Spleen (tissue), 11 donors: ENCODE results near the gene ZBED2. TPM values are rescaled to one million over a fixed set of nuclear protein-coding genes. Genes with fewer than 3 reads are reported as not detected.

ENCODE experiments used
- DNase-seq: peaks from one replicate; pipeline ENCODE4 v3.0.0-alpha.2; 2020
- H3K27ac ChIP-seq, 8 donors: fragments of 200-600 bp; sonication (generic) in 7 of 8; 1 replicate in 4 of 8; 2 replicates in 4 of 8; pipeline versions ENCODE4 v1.5.0 to v1.8.0; 2016 to 2021; ENCODE audit warnings: inconsistent platforms in 4 of 8, mild to moderate bottlenecking in 4 of 8, moderate library complexity in 1 of 8
- H3K27me3 ChIP-seq, 7 donors: fragments of 200-600 bp; sonication (generic) in 6 of 7; replicated peaks in 1 of 7; 1 replicate in 4 of 7; 2 replicates in 3 of 7; pipeline versions ENCODE4 v1.5.0 to v1.8.0; 2016 to 2021; ENCODE audit warnings: inconsistent platforms in 3 of 7, mild to moderate bottlenecking in 1 of 7
- H3K36me3 ChIP-seq, 6 donors: fragments of 200-600 bp; sonication (generic) in 5 of 6; 1 replicate in 4 of 6; 2 replicates in 2 of 6; pipeline versions ENCODE4 v1.5.0 to v1.8.0; 2016 to 2021; ENCODE audit warnings: inconsistent platforms in 2 of 6
- H3K4me1 ChIP-seq, 6 donors: fragments of 200-600 bp; sonication (generic) in 5 of 6; 1 replicate in 3 of 6; 2 replicates in 3 of 6; pipeline versions ENCODE4 v1.5.0 to v1.8.0; 2016 to 2021; ENCODE audit warnings: inconsistent platforms in 3 of 6
- H3K4me3 ChIP-seq, 8 donors: fragments of 200-600 bp; sonication (generic) in 7 of 8; 1 replicate in 4 of 8; 2 replicates in 4 of 8; pipeline versions ENCODE4 v1.5.0 to v1.8.0; 2016 to 2021; ENCODE audit warnings: inconsistent platforms in 4 of 8, mild to moderate bottlenecking in 4 of 8, moderate library complexity in 2 of 8
- H3K9me3 ChIP-seq, 8 donors: fragments of 200-600 bp; sonication (generic) in 7 of 8; 1 replicate in 4 of 8; 2 replicates in 4 of 8; pipeline versions ENCODE4 v1.5.0 to v1.8.0; 2016 to 2021; ENCODE audit warnings: inconsistent platforms in 4 of 8
- POLR2A ChIP-seq, 3 donors: fragments of 450-650 bp; IDR thresholded peaks; one replicate each; pipeline ENCODE4 v1.5.1; 2017; ENCODE audit warnings: antibody characterized with exemption in 3 of 3, mild to moderate bottlenecking in 1 of 3
- POLR2AphosphoS5 ChIP-seq, 3 donors: sonication (generic); formaldehyde crosslinking; IDR thresholded peaks; one replicate each; pipeline ENCODE4 v1.5.1; 2017; ENCODE audit warnings: antibody characterized with exemption in 3 of 3
- WGBS, 5 donors: extraction: QIAGEN DNeasy Blood & Tissue Kit in 3 of 5; methylation state at CpG; one replicate each; pipeline versions ENCODE4 v1.1.5 to v1.1.7; 2013 to 2018; 5-methylcytosine and 5-hydroxymethylcytosine counted together
- intact Hi-C: fragments of 100-400 bp; cut with DNase I; formaldehyde crosslinking; loops from one replicate; pipeline ENCODE4 v1.15.0; 2023; ENCODE audit warnings: low total_unique reads
- polyA plus RNA-seq, 3 donors: library from polyadenylated mRNA; stranded (reverse); fragments of 200-250 nt; gene quantifications; one replicate each; pipeline ENCODE4 v1.2.1, GENCODE V29; 2013
- total RNA-seq, 7 donors: library from RNA; depleted of rRNA in 3 of 7; stranded (reverse); fragments of >200 nt in 3 of 7; fragmentation: NEBNext Ultra II Directional in 4 of 7; extraction: Animal tissue kit (Norgen Biotek cat#: 25700) in 4 of 7; gene quantifications; one replicate each; pipeline versions ENCODE4 v1.1.0 to v1.2.1, GENCODE V29; 2016 to 2021
- TF ChIP-seq, protein P1 (sequence below), 11 experiments: fragments of 200-600 bp in 7 of 11; fragments of 450-650 bp in 4 of 11; sonication (generic) in 4 of 11; IDR thresholded peaks in 8 of 11; conservative IDR thresholded peaks in 3 of 11; 1 replicate in 7 of 11; 2 replicates in 4 of 11; pipeline versions ENCODE4 v1.4.0 to v1.8.0; 2016 to 2021; ENCODE audit warnings: antibody characterized with exemption in 11 of 11, inconsistent platforms in 4 of 11, mild to moderate bottlenecking in 1 of 11
- donor health status: healthy with polysubstance abuse.
- donor health status: DM: no; HTN: no; CAD: no; lungs with moderate emphysema.
- donor health status: DM: no; HTN: no; CAD: no.
- donor health status: Bipolar disorder and iron deficiency.
- donor health status: healthy.
- donor health status: DM: no; HTN: no; CAD: no.
- donor health status: DM: yes; HTN: yes; CAD: no.

Gene ZBED2
- total and polyA plus RNA-seq, 10 donors, result 0.20 to 0.80 (median 0.29) TPM; not detected in 6

DNA sequence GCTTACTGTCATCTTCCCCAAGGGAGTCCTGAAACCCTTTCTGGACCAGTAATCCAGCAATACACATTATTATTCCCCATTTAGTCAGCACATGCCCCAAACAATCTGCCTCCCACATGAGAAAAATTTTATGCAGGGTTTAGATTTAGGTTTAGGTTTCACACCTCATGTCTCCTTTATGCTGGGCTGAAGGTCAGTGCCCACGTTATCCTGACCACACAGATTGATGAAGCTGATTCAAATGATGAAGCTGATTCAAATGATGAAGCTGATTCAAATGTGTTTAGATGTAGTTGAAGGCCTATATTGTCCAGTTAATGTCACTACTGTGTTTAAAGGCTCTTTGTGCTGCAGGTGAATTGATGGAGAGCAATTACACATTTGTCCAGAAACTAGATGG lies 18.1 kb upstream of the ZBED2 start:
- Histone ChIP-seq H3K36me3 (peaks cover 0 to 6% (median 0%) of the 10 kb centered on the region in 6 donors), H3K27ac (no peak overlapping the region)
- WGBS, 5 donors, result 51 to 67% (median 64%) methylated on average over 1 of the region's 1 CpG

DNA sequence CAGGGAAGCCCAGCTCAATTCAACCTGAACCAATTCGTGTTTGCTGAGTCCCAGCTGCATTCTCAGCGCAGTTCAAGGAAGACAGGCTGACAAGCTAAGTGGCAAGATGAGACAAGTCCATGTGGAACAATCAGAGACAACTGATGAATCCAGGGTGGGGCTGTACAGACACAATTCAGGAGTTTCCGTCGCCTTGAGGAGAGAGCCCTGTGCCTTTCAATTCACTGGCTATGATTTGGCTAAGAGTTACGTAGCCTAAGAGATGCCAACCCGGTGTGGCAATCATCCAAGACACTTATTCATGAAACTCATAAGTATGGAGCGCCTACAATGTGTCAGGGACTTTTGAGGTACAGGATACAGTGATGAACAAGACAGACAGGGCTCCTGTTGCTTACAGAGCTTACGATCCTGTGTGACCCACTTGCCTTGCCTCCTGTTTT lies 15.5 kb upstream of the ZBED2 start:
- no peaks in the 10 kb centered on the region for H3K36me3 ChIP-seq
- no peaks in the 10 kb centered on the region for H3K27me3 ChIP-seq
- H3K4me3 ChIP-seq, result no peak overlapping the region
- TF ChIP-seq POLR2AphosphoS5 (IDR thresholded peaks at IDR 0.05) (no peak), POLR2A (IDR thresholded peaks at IDR 0.05) (no peak)
- TF ChIP-seq, protein P1, sequence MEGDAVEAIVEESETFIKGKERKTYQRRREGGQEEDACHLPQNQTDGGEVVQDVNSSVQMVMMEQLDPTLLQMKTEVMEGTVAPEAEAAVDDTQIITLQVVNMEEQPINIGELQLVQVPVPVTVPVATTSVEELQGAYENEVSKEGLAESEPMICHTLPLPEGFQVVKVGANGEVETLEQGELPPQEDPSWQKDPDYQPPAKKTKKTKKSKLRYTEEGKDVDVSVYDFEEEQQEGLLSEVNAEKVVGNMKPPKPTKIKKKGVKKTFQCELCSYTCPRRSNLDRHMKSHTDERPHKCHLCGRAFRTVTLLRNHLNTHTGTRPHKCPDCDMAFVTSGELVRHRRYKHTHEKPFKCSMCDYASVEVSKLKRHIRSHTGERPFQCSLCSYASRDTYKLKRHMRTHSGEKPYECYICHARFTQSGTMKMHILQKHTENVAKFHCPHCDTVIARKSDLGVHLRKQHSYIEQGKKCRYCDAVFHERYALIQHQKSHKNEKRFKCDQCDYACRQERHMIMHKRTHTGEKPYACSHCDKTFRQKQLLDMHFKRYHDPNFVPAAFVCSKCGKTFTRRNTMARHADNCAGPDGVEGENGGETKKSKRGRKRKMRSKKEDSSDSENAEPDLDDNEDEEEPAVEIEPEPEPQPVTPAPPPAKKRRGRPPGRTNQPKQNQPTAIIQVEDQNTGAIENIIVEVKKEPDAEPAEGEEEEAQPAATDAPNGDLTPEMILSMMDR (IDR thresholded peaks at IDR 0.05 in 8 of 11, conservative IDR thresholded peaks at IDR 0.05 in 3 of 11), result no peak
- intact Hi-C loops, result no loop called here
- 74 to 82% (median 78%) methylated on average over 8 of the region's 8 CpGs for WGBS, 5 donors
- H3K9me3 ChIP-seq, result no peaks in the 10 kb centered on the region
- peaks cover 4 to 42% (median 15%) of the 10 kb centered on the region in 6 donors for H3K4me1 ChIP-seq
- peak overlapping the region in 6 of 8 donors; percentile 8 to 68 (median 50) for H3K27ac ChIP-seq
- no peak for DNase-seq

More for the DNA sequence above, 18.1 kb upstream of the ZBED2 start:
- intact Hi-C loops, result no loop called here
- Histone ChIP-seq H3K4me1 (peaks cover 4 to 47% (median 24%) of the 10 kb centered on the region in 6 donors), H3K4me3 (no peak overlapping the region), H3K27me3 (no peaks in the 10 kb centered on the region), H3K9me3 (peaks cover 0 to 12% (median 2%) of the 10 kb centered on the region in 8 donors)
- TF ChIP-seq POLR2AphosphoS5 (IDR thresholded peaks at IDR 0.05) (no peak), POLR2A (IDR thresholded peaks at IDR 0.05) (no peak)
- TF ChIP-seq, protein P1 (IDR thresholded peaks at IDR 0.05 in 8 of 11, conservative IDR thresholded peaks at IDR 0.05 in 3 of 11), result no peak
- DNase-seq, result no peak

DNA sequence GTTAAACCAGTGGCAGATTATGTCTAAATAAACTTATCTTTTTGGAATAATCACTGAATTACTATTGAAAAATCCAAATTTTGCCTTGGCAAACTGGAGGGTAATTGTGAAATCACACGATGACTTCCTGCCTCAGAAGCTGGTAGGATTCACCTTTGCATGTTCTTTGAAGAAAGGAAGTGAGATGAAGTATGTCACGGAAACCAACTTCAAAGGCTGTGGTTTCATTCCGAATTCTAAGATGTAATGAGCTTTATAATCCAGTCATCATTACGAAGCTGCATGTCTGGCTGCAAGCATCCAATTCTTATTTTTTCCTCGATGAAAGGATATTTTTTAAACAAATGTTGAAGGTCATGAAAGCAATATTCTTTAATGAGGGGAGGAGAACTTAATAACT lies 15.0 kb upstream of the ZBED2 start:
- intact Hi-C loops, result no loop called here
- Histone ChIP-seq H3K4me1 (peaks cover 4 to 38% (median 15%) of the 10 kb centered on the region in 6 donors), H3K36me3 (no peaks in the 10 kb centered on the region), H3K27ac (peak overlapping the region in 7 of 8 donors; percentile 3 to 68 (median 54)), H3K4me3 (no peak overlapping the region), H3K9me3 (no peaks in the 10 kb centered on the region), H3K27me3 (no peaks in the 10 kb centered on the region)
- peak in 1 of 3 donors; percentile 28 for TF ChIP-seq POLR2AphosphoS5 (IDR thresholded peaks at IDR 0.05)
- TF ChIP-seq, protein P1 (IDR thresholded peaks at IDR 0.05 in 8 of 11, conservative IDR thresholded peaks at IDR 0.05 in 3 of 11), result no peak
- no peak for DNase-seq
- 15 to 20% (median 19%) methylated on average over 5 of the region's 5 CpGs for WGBS, 5 donors

DNA sequence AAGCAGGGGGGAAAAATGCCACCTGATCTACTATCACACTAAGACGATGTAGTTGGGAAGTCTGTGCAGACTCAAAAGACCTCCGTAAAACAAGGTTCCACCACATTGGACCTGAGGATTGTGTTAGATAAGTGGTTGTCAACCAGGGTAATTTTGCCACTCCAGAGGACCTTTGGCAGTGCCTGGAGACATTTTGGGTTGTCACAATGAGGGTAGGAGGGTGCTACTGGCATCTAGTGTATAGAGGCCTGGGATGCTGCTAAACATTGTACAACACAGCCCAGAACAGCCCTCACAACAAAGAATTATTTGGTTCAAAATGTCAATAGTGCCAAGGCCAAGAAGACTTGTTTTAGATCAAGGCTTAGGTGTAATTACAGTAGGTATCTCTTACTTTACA lies 14.6 kb upstream of the ZBED2 start:
- Histone ChIP-seq H3K36me3 (no peaks in the 10 kb centered on the region), H3K4me3 (no peak overlapping the region), H3K27me3 (no peaks in the 10 kb centered on the region), H3K9me3 (no peaks in the 10 kb centered on the region), H3K4me1 (peaks cover 4 to 38% (median 15%) of the 10 kb centered on the region in 6 donors), H3K27ac (peak overlapping the region in 7 of 8 donors; percentile 3 to 68 (median 54))
- WGBS, 5 donors, result 79 to 92% (median 87%) methylated on average over 2 of the region's 2 CpGs
- DNase-seq, result no peak
- intact Hi-C loops, result no loop called here
- TF ChIP-seq POLR2AphosphoS5 (IDR thresholded peaks at IDR 0.05), result no peak
- TF ChIP-seq, protein P1 (IDR thresholded peaks at IDR 0.05 in 8 of 11, conservative IDR thresholded peaks at IDR 0.05 in 3 of 11), result no peak
- TF ChIP-seq POLR2A (IDR thresholded peaks at IDR 0.05), result no peak
